ENCODE results near the gene TMEM202.

DNA sequence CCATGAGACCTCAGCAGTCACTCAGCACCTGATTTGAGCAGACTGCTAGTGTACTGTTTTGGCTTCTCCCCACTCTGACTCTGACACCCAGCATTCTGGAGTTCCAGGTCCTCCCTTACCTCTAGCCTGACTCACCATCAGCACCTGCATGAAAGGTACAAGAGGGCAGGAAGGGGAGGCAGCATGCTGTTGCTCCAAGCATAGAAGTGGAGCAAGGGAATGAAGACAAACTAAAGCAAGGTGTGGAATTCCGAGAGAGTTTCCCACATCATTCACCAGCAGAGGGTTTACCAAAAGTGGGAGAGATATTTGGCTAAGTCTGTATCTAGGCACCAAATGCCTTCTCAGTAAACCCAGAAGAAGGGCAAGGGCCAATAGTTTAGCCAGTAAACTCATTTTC lies 43.6 kb upstream of the TMEM202 start:
- TF ChIP-seq, protein P1, sequence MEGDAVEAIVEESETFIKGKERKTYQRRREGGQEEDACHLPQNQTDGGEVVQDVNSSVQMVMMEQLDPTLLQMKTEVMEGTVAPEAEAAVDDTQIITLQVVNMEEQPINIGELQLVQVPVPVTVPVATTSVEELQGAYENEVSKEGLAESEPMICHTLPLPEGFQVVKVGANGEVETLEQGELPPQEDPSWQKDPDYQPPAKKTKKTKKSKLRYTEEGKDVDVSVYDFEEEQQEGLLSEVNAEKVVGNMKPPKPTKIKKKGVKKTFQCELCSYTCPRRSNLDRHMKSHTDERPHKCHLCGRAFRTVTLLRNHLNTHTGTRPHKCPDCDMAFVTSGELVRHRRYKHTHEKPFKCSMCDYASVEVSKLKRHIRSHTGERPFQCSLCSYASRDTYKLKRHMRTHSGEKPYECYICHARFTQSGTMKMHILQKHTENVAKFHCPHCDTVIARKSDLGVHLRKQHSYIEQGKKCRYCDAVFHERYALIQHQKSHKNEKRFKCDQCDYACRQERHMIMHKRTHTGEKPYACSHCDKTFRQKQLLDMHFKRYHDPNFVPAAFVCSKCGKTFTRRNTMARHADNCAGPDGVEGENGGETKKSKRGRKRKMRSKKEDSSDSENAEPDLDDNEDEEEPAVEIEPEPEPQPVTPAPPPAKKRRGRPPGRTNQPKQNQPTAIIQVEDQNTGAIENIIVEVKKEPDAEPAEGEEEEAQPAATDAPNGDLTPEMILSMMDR (conservative IDR thresholded peaks at IDR 0.05), result no peak
- TF ChIP-seq EZH2 (IDR thresholded peaks at IDR 0.05; ENCODE audit: low read depth), result no peak
